WI38 (cell line): ENCODE measurements around the gene CDH23.

Experiments
- H3K4me3 ChIP-seq: 2 replicates; pipeline ENCODE4 v1.5.1; 2011; ENCODE audit warnings: low read depth, mild to moderate bottlenecking, control low read depth, low read length
- TF ChIP-seq, protein P1 (sequence below): IDR thresholded peaks from 2 replicates; pipeline ENCODE4 v1.5.1; 2012; ENCODE audit warnings: low read depth, mild to moderate bottlenecking, control low read depth, low read length

The CDH23 gene

DNA sequence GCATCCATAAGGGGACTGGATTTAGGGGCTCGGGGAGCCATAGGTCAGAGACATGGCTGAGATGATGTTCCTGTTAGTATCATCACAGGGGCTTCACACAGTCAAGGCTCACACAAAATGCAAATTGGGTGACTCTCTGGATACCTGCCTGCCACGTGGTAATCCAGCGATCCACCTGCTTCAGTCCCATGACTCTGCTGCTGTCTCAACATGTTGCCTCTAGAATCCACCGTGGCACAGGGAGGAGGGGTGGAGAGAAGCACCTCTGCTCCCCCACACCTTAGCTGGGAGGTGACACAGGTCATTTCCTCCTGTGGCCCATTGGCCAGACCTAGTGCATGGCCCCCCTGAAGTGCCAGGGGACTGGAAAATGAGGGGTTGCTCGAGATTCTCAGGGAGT lies 83.1 kb downstream of the CDH23 start:
- TF ChIP-seq, protein P1, sequence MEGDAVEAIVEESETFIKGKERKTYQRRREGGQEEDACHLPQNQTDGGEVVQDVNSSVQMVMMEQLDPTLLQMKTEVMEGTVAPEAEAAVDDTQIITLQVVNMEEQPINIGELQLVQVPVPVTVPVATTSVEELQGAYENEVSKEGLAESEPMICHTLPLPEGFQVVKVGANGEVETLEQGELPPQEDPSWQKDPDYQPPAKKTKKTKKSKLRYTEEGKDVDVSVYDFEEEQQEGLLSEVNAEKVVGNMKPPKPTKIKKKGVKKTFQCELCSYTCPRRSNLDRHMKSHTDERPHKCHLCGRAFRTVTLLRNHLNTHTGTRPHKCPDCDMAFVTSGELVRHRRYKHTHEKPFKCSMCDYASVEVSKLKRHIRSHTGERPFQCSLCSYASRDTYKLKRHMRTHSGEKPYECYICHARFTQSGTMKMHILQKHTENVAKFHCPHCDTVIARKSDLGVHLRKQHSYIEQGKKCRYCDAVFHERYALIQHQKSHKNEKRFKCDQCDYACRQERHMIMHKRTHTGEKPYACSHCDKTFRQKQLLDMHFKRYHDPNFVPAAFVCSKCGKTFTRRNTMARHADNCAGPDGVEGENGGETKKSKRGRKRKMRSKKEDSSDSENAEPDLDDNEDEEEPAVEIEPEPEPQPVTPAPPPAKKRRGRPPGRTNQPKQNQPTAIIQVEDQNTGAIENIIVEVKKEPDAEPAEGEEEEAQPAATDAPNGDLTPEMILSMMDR, result no peak
- no peak overlapping the region for H3K4me3 ChIP-seq

DNA sequence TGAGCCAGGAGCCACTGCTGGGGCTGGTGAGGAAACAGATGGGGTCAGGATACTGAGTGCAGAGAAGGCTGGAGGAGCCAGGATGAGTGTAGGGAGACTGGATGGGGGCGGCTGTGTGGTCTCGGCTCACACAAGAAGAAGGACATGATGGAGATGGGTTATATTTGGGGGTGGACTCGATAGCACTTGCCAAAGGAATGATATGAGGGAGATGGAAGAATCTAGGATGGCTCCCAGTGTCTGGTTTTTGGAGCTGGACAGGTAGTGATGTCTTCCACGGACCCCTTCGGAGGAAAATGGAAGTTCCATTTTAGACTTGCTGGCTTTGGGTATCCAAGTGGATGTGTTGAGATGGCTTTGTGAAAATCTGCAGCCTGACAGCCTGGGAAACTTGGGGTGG lies 83.9 kb downstream of the CDH23 start:
- H3K4me3 ChIP-seq, result no peak overlapping the region
- TF ChIP-seq, protein P1, result no peak

DNA sequence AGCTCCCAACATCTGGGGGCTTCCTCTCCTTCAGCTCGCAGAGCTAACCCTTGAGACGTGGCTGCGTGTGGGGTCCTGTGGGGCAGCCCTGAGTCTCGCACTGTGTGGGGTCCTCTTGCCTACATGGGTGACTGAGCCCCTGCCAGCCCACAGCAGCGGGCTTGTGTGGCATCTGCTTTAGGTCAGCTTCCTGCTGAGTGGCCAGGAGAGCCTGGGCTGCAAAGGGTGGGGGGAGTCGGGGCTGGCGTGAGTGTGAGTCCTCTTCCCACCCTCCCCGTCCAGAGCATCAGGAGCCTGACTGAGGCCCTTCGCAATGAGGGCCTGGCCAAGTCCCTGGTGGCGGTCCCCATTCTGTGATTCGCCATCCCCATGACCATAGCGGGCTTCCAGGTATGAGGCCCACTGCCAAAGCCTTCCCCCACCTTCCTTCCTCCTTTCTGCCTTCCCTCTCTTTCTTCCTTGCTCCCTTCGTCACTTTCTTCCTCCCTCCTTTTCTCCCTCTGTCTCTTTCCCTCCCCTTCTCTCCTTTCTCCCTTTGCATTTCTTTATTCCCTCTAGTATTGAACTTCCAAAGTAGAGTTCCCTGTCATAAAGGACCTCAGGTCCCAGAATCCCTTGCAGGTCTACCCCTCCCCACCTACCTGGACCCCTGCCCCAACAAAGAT lies 85.2 kb downstream of the CDH23 start:
- TF ChIP-seq, protein P1, result no peak
- H3K4me3 ChIP-seq, result no peak overlapping the region

DNA sequence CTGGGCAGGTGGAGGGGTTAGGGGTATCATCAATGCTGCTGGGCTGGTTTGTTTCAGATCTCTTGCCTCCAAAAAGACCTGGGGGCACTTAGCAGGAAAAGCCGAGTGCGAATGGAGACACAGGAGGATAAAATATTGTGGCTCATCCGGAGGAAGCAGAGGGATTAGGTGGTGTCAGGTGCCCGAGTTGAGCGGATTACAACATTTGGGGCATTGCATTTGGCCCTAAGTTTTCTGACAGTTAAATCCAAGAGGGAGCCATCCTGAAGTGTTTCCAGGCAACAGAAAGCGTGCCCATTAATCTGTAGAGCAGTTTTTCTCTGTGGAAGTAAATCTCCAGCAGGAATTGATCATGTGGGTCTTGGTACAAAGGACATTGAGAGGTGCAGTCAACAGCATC lies 85.9 kb downstream of the CDH23 start:
- H3K4me3 ChIP-seq, result no peak overlapping the region
- TF ChIP-seq, protein P1, result no peak

DNA sequence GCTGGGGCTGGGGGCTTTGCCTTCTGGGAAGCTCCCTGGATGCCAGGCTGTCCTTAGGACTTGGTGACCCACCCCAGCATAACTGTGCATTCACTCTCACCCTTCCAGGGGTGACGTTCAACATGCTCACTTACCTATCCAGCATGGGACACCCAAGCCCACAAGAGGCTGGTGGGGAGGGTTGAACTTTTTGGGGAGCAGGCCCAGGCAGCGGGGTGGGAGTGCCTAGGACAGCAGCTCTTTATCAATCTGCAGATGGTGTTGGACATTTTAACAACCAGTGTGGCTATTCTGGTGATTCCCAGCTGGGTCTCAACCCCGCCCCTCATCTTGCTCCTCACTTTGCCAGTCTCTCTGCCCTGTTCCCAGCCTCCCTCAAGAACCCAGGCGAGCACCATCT lies 86.4 kb downstream of the CDH23 start:
- TF ChIP-seq, protein P1, result no peak

DNA sequence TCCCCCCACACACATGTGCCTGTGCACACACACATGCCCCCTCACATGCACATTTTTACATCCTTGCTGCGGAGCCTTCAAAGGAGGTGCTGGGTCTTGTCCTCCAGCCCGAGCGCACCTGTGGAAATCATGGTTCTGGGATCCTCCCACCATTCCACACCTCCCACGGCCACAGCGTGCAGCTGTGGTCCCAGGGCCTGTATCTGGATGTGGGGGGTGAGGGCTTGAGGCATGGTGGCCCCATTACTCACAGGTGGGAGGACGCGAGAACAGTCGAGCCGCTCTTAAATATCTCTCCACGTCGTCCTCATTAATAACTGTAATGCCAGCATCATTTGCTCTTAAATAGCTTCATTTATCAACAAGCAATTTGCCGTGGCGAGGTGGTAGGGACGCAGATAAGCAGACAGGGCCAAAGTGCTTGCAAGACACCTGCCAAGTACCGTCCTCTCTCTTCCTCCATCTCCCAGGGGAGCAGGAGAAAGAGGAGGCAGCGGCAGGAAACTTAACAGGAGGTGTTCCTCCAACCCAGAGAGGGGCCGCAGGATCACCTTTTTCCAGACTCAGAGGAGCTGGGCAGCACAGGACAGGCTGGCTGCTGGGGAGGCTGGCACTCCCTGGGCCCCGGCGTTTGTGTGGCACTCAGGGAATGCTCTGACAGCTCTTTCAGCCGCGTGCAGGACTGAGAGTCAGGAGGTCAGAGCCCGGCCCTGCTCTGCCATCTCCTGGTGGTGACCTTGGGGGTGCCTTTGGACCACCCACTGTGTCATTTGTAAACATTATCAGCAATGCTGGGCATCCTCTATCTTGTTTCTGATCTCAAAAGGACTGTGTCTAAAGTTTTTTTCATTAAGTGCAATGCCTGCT lies 87.4 kb downstream of the CDH23 start:
- H3K4me3 ChIP-seq, result no peak overlapping the region
- TF ChIP-seq, protein P1, result no peak

More for the DNA sequence above, 86.4 kb downstream of the CDH23 start:
- H3K4me3 ChIP-seq, result no peak overlapping the region
